ENCODE results near the gene TMEM150B.
A peak's percentile ranks its signal among the peaks of the same experiment; 100 is the strongest.

Gene TMEM150B

GRCh38 chr19:55354698-55355212, 29.6 kb upstream of the TMEM150B start, which contains the start of gene COX6B2:
COX6B2 (minus strand) TSS chr19:55354719; CDS start chr19:55354521, 198 bp downstream.
- no peak for DNase-seq

- DNase-seq: peak; percentile 56
Measured at GRCh38 chr19:55353803-55354697, 28.9 kb upstream of the TMEM150B start.

- DNase-seq: no peak
Measured at GRCh38 chr19:55353356-55353802, 28.2 kb upstream of the TMEM150B start.

- no peak for DNase-seq
Measured at GRCh38 chr19:55352549-55353145, 27.5 kb upstream of the TMEM150B start.

- DNase-seq: no peak
Measured at GRCh38 chr19:55352040-55352439, 26.9 kb upstream of the TMEM150B start.

GRCh38 chr19:55350620-55351315, 25.6 kb upstream of the TMEM150B start:
- DNase-seq: no peak

GRCh38 chr19:55348317-55349034, 23.3 kb upstream of the TMEM150B start:
- DNase-seq: no peak

- no peak for DNase-seq
Measured at GRCh38 chr19:55347442-55348009, 22.4 kb upstream of the TMEM150B start.

- no peak for DNase-seq
Measured at GRCh38 chr19:55346725-55347441, 21.7 kb upstream of the TMEM150B start.

GRCh38 chr19:55345818-55346724, 20.9 kb upstream of the TMEM150B start:
- no peak for DNase-seq

- DNase-seq: no peak
Measured at GRCh38 chr19:55345101-55345817, 20.1 kb upstream of the TMEM150B start.

- no peak for DNase-seq
Measured at GRCh38 chr19:55344444-55344843, 19.3 kb upstream of the TMEM150B start.

- no peak for DNase-seq
Measured at GRCh38 chr19:55341595-55342531, 16.7 kb upstream of the TMEM150B start.

- DNase-seq: peak; percentile 69
Measured at GRCh38 chr19:55341171-55341588, 16.0 kb upstream of the TMEM150B start.

GRCh38 chr19:55340784-55341147, 15.6 kb upstream of the TMEM150B start:
- peak; percentile 25 for DNase-seq

- DNase-seq: no peak
Measured at GRCh38 chr19:55339889-55340783, 15.0 kb upstream of the TMEM150B start.

- DNase-seq: peak; percentile 100
Measured at GRCh38 chr19:55339105-55339888, 14.2 kb upstream of the TMEM150B start, which contains the start of gene KMT5C. KMT5C (plus strand) TSS chr19:55339876; CDS start chr19:55341937, 2,061 bp downstream.

Data from stimulated activated CD4-positive, alpha-beta T cell treated with anti-CD3 and anti-CD28 coated beads, Interleukin-1b, Interleukin-23, amount 100 ng/mL, for 48 hours (primary cell).